NCI-H1694 (cell line): ENCODE measurements around the gene RHOT2.

Source experiments
- DNase-seq: peaks from one replicate; lab custom pipeline; 2025; lab: John Stamatoyannopoulos, UW

Gene RHOT2

DNA sequence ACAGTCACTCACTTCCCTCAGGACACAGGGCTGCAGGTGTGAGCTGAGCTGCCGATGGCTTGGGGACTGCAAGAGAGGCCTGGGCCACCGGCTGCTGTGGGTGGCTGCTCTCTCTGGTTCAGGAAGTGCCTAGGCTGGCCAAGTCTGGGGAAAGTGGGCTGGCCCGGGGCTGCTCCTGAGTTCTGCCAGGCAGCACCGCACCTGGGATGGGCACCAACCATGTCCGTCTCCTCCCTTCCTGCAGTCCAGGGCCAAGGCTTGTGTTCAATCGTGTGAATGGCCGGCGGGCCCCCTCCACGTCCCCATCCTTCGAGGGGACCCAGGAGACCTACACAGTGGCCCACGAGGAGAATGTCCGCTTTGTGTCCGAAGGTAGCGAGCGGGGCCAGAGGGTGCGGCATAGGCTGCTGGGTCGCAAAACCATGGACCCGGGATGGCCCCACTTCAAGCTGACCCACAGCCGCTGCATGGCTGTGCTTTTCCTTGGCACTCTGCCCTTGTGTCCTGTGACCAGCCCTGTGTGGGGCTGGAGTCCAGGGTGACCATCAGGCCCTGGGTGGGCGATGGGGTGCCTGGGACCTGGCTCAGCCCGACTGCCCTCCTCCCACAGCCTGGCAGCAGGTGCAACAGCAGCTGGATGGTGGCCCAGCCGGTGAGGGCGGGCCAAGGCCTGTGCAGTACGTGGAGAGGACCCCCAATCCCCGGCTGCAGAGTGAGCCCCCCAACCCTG, 20.6 kb upstream of the RHOT2 start:
- DNase-seq: no peak

DNA sequence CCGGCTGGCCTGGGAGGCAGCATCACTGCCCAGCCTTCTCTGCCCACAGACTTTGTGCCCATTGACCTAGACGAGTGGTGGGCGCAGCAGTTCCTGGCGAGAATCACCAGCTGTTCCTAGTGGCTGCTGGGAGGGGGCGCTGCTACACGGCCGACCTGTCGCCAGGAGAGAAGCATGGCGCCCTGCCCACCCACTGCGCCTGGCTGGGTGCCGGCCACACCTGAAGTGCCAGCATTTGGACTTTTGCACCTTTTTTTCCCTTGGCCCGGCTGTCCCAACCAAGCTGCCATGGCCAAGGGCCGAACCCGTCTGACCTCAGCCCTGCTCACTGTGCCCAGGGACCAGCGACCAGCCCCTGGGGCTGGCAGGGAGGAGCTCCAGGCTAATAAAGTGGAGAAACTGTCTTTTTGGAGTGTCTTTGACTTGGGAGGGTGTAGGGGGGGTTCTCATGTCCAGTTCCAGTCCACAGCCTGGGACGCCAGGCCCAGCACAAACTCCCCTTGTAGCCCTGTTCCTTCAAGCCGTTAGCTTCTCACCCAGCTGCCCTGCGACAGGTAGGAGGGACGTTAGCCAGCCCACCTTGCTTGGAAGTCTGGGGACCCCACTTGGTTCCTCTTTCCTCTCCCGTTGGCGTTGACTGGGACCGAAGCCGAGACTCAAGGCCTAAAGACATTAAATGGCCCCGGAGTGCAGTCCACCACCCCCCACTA, 19.7 kb upstream of the RHOT2 start:
- no peak for DNase-seq

DNA sequence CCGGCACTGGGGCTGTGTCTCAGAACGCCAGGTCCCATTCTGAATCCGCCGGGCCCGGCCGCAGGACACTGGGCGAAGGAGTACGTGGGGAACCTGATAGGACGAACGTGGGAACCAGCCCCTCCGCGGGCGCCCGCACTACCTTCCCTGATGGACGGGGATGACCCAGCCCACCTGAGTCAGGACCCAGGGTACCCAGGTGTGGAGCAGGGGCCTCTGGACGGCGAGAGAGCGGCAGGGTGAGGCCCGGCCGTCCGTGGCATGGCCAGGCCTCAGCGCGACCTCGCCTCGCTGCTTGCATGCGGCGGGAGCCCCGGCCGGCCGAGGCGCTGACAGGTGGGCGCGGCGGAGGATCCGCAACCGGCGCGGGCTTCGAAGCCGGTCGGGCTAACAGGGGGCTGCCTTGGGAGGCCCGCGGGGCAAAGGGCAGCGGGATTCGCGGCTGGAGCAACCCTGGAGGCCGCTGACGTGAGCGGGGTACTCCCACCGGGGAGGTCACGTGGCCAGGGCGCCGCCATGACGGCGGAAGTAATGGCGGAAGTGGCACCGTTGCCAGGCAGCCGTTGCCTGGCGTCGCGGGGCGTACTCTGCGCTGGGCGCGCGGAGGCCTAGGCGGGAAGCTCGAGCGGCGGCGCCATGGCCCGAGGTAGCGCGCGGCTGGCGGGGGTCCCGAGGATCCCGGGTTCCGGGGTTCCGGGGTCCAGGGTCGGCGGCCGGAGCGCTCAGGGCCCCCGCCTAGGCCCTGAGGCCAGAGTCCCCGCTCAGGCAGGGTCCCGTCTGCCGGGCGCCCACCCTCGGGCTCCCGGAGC, 18.9 kb upstream of the RHOT2 start, which contains the start of gene WDR90:
Gene WDR90, plus strand, starts transcription at position 585 of the 809 bp plus-strand sequence. Its CDS starts 52 bp downstream, at position 637.
- DNase-seq: peak; percentile 68

DNA sequence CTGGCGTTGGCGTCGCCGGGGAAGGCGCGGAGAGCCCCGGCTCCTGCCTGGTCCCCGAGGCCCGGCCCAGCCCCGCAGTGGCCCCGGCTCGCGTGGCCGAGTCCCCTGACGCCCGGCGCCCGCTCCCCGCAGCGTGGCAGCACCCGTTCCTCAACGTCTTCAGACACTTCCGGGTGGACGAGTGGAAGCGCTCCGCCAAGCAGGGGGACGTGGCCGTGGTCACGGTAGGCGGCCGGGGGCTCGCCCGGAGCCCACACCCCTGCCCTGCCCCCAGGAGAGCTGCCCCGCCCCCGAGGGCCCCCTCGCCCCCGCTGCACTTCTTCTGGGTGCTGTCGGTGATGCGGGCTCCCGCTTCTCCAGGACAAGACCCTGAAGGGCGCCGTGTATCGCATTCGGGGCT, 18.3 kb upstream of the RHOT2 start:
- no peak for DNase-seq

DNA sequence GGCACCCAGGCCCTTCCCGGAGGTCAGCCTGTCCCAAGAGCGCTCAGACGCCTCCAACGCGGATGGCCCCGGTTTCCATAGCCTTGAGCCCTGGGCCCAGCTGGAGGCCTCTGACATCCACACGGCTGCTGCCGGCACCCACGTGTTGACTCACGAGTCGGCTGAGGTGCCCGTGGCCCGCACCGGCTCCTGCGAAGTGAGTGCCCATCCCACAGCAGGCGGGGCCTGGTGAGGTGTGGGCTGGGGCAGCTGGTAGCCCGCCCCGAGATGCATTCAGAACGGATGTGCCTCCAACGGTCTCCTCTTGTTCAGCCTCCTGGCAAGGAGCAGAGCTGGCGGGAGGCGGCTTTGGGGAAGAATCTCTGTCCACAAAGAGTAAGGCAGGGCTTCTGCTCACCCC, 16.1 kb upstream of the RHOT2 start:
- no peak for DNase-seq

DNA sequence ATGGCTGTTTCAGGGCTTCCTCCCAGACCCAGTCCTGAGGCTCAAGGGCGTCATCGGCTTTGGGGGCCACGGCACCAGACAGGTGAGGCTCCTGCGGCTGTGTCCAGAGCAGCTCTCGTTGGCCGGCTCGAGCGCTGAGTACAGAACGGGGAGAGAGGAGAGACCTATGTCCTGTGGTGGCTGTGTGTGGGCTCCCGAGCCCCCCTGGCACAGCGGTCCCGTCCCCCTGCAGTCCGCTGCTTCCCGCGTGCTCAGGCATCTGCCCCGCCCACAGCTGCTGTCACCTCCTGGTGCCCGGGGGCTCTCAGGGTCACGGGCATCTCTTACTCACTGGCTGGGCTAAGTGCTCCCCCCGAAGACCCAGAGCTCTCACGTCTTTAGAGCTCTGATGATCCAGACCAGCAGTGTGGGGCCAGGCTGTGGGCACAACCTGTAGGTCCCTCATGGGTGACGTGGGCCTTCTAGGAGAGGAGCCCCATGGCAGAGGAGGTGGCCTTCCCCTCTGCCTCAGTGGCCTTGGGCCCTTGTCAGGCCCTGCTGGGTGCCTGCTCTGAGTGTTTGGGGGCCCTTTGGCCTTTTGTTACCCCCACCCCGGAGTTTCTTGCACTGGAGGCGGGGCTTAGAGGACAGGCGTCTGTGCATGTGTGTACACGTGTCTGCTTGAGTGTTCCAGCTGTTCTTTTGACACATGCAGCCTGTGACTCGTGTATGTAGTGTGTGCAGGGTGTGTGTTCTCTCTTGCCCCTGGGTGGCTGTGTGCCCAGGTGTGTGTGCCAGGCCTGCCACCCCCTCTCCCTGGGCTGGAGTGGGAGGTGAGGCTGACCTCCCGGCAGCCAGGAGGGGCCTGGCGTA, 15.3 kb upstream of the RHOT2 start:
- DNase-seq: no peak

DNA sequence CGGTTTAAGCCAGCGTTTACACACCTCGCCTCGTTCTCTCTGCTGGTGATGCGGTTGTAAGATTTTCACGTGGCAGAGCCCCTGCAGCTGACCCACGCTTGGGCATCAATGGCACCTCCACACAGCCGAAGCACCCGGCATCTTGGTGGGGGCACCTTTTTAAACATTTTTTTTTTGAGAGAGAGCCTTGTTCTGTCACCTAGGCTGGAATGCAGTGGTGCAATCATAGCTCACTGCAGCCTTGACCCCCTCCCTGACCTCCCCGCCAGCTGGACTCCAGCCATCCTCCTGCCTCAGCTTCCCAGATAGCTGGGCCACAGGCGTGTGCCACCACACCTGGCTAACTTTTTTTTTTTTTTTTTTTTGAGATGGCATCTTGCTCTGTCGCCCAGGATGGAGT, 13.9 kb upstream of the RHOT2 start:
- DNase-seq: no peak

DNA sequence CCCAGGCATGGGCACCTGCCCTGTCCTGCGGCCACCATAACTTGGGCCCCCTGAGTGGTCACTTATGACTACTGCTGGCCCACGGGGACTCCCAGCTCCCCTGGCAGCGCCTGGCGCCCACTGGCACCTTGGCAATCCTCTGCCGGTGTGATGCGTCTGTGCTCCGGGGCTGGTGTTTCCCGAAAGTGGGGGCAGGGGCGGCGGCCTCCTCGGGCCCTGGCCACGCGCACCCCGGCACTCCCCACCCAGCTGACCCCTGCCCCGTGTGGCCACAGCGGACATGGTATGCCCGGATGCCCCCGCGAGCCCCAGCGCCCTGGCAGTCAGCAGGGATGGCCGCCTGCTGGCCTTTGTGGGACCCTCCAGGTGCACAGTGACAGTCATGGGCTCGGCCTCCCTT, 10.4 kb upstream of the RHOT2 start:
- no peak for DNase-seq

DNA sequence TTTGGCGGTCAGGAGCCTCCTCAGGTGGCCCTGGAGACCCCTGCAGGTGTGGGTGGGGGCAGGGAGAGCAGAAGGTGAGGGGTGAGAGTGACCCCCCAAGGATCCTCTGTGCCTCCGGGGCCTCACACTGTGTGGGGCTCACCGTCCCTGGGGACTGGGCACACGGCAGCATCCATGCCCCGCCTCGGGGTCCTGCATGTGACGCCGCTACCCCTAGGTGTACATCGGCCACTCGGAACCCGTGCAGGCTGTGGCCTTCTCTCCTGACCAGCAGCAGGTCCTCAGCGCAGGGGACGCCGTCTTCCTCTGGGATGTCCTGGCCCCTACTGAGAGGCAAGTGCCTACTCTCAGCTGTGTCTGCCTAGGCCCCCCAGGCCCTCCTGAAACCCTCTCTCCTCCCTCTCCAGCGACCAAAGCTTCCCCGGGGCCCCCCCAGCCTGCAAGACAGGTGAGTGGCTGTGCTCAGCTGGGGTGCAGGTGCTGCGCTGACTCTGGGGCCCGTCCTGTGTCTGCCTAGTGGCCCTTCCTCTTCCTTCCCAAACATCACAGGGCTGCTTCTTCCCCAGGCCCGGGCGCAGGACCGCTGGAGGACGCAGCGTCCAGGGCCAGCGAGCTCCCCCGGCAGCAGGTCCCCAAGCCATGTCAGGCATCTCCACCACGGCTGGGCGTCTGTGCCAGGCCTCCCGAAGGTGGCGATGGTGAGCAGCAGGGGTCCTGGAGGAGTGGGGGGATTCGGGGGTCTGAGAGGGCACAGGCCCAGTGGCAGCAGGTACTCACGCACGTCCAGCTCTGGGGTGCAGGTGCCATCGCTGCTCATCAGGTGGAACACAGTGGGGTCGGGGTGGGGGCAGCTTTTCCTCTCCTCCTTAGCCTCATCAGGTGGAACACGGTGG, 9.0 kb upstream of the RHOT2 start:
- no peak for DNase-seq

DNA sequence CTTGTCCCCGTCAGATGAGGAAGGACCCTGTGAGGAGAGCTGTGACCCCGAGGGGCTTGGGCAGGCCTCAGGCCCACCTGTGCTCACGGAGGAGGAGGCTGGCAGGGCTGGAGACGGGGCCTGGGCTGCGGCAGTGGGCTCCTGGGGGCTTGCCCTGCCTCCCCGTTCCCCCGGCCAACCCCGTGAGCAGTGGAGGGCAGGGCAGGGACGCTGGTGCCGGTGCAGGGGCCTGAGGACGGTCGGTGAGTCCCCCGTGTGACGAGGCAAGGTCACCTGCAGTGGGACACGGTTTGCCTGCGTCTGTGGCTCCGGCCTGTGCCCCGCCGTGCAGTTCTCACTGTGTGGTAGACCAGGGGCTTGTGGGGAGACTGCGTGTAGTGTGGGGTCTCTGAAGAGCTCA, 8.3 kb upstream of the RHOT2 start:
- DNase-seq: no peak

DNA sequence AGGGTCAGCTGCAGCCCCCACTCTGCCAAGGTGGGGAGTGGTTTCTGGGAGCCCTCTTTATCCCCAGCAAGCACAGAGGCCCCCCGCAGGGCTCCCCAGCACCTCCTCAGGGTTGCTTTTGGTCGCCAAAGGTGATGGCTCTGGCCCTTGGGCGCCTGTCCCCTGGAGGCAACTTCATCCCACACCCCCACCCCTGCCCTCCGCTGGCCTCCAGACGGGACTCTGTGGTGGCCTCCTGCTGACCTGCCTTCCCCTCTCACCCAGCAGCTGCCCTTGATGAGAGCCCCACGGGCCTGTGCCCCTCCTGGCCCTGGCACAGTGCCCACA, 7.8 kb upstream of the RHOT2 start:
- no peak for DNase-seq

DNA sequence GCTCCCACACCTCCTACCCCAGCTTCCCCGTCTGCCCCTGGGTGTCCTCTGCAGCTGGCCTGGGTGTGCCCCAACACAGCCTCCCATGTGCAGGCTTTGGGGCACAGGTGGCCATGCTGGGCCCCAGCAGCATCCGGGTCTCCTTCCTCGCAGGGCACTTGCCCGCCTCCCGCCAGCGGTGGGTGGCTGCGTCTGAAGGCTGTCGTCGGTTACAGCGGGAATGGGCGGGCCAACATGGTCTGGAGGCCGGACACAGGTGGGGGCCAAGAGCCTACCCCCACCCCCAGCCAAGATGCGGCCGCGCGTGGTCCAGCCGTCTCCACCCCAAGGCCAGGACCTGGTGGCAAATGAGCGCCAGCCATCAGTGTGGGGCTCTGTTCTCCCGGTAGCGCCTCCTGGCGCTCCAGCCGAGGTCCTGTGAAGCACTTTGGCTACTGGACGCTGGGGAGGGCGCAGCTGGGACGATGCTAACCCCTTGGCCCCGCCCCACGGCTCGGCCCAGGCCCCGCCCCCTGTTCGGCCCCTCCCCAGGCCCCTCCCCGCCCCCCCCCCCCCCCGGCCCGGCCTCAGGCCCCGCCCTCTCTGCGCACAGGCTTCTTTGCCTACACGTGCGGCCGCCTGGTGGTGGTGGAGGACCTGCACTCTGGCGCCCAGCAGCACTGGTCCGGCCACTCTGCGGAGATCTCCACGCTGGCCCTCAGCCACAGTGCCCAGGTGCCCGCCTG, 7.3 kb upstream of the RHOT2 start:
- DNase-seq: no peak

DNA sequence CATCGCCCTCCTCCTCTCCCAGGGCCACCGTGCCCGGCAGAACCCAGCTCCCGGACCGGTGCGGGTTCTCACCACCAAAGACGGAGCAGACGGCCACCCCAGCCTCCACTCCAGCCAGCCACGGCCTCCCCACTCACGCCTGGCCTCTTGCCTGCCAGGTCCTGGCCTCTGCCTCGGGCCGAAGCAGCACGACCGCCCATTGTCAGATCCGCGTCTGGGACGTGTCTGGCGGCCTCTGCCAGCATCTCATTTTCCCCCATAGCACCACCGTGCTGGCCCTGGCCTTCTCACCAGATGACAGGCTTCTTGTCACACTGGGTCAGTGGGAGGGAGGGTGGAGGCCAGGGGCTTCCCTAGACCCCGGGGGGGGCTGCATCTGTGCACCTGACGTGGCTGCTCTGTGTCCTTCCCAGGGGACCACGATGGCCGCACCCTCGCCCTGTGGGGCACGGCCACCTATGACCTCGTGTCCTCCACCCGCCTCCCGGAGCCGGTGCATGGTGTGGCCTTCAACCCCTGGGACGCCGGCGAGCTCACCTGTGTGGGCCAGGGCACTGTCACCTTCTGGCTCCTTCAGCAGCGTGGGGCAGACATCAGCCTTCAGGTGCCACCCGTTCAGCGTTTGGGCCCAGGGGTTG, 6.6 kb upstream of the RHOT2 start:
- no peak for DNase-seq

DNA sequence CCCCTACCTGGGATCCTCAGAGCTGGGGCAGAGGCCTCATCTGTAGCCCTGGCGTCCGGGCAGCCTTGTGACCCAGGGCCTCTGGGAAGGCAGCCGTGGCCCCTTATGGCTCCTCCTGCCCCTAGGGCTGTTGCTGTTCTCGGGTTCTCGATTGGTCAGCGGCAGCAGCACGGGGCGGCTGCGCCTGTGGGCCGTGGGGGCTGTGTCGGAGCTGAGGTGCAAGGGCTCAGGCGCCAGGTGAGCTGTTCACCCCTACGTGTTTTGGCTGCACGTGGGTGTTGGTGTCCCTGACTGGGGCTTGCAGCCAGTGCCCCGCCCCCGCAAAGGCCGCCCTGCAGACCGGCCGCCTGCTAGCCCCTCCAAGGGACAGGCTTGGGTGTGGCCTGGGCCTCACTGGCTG, 5.8 kb upstream of the RHOT2 start:
- DNase-seq: no peak

DNA sequence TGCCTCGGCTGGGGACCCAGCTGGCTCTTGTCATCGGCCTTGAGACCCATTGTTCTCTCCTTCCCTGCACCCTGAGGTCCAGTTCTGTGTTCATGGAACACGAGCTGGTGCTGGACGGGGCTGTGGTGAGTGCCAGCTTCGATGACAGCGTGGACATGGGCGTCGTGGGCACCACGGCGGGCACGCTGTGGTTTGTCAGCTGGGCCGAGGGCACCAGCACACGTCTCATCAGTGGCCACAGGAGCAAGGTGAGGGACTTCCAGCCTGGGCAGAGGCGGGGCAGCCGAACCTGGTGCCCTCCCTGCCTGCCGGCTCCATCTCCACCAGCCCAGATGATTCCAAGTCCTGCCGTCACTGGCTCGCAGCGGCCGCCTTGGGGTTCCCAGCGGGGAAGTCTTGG, 5.3 kb upstream of the RHOT2 start:
- no peak for DNase-seq

DNA sequence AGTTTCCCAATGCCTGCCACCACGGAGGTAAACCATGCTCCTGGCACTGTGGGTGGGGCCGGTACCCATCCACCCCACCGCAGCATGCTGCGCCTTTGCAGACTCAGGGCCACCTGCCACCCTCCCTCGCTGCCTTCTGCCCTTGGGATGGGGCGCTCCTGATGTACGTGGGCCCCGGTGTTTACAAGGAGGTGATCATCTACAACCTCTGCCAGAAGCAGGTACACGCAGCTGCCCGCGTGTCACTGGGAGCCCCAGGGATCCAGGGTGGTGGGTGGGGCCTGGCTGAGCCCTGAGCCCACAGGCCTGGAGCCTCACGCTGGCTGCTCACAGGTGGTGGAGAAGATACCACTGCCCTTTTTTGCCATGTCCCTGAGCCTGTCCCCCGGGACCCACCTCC, 1.4 kb upstream of the RHOT2 start:
- no peak for DNase-seq

DNA sequence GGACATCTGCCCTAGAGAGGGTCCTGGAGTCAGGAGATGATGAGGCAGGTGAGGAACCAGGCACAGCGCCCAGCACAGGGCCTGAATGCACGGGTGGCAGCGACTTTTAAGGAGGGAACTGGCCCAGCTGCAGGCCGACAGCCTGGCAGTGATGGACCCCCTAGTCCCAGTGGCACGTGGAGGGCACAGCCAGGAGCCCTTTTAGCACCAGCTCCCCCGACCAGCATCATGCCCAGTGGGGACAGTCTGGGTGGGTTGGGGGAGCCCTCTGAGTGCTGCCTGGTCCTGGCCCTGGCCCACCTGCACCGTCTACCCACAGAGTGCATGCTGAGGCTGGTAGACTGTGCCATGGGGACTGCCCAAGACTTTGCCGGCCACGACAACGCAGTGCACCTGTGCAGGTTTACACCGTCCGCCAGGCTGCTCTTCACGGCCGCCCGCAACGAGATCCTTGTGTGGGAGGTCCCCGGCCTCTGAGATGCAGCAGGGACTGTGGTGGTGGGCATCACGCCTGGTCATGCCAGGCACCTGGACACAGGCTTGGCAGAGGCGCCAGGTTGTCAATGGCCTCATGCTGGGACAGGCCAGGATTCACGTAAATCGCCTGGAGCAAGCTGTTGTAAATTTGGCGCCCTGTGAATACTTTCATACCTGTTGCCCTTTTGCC, 686 bp upstream of the RHOT2 start:
- no peak for DNase-seq

DNA sequence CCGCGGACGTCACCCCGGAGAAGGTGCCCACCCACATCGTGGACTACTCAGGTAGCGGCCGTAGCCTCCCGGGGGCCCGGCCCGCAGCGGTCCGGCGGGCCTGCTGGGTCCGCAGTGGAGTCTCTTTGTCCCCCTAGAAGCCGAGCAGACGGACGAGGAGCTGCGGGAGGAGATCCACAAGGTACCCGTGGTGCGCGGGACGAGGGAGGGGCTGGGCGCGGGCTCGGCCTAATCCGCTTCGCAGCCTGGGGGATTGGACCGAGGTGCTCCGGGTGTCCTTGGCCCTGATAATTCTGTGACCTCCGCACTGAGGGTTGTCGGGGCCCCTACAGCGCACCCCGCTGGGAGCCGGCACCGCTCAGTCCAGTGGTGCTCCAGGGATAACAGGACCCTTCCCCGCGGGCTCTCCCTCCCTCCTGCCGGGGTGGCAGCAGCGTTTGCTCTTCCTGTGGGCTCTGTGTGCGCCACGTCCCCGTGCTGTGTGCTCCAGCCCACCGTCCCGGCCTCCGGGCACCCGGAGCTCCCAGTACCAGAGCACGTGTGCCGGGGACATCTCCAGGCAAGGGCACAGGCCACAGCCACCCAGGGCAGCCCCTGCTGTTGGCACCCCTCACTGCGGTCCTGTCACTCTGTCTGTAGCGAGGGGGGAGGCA, 713 bp downstream of the RHOT2 start:
- no peak for DNase-seq

DNA sequence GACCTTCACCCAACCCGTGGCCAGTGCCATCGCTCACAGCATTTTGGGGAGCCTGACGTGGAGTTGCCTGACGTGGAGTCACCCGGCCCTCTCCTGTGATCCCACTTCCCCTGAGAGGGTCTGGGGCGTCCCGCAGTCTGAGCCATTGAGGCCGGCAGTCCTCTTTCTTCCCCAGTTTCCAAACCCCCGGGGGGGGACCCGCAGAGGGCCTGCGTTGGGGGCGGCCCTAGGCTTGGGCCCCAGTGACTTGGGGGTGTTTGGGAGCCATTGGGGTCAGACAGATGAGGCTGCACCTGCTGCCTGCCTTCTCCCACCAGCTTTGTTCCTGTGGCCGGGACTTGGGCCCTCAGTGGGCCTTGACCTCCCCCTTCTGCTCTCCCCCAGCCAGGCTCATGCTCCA, 1.7 kb downstream of the RHOT2 start:
- no peak for DNase-seq
